HG03095 (cell line): ENCODE results near the gene CXCR1.
"Not testable (repeated sequence)": the region's sequence is repeated elsewhere in the genome, so short reads cannot be mapped to it uniquely, and the experiment has no call there.

Experiments used
- ATAC-seq: cut with Tn5 transposase; IDR thresholded peaks from one replicate; pipeline ENCODE4 v1.9.1; 2021; ENCODE audit warnings: moderate library complexity; ENCODE audit not compliant: unreplicated experiment

Gene CXCR1

GRCh38 chr2:218166791-218167190 lies at the start of gene CXCR1:
Gene CXCR1 (minus strand): TSS chr2:218166962. CDS start chr2:218165211, 1,751 bp downstream.
- ATAC-seq = no peak

- no peak for ATAC-seq
Measured at GRCh38 chr2:218216336-218216673, 49.5 kb upstream of the CXCR1 start.

- no peak for ATAC-seq
Measured at GRCh38 chr2:218214116-218214515, 47.4 kb upstream of the CXCR1 start.

DNA sequence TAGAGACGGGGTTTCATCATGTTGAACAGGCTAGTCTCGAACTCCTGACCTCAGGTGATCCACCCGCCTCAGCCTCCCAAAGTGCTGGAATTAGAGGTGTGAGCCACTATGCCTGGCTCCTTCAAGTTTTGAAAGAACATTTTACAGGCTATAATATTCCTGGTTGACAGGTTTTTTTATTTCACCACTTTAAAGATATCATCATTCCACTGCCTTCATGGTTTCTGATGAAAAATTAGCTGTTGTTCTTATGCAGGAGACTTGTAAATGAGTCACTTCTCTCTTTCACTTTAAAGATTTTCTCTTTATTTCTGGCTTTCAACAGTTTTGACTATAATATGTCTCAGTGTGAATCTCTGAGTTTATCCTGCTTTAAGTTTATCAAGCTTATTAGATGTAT lies 42.3 kb upstream of the CXCR1 start:
- no peak for ATAC-seq

GRCh38 chr2:218202266-218202665 lies 35.5 kb upstream of the CXCR1 start:
- no peak for ATAC-seq

DNA sequence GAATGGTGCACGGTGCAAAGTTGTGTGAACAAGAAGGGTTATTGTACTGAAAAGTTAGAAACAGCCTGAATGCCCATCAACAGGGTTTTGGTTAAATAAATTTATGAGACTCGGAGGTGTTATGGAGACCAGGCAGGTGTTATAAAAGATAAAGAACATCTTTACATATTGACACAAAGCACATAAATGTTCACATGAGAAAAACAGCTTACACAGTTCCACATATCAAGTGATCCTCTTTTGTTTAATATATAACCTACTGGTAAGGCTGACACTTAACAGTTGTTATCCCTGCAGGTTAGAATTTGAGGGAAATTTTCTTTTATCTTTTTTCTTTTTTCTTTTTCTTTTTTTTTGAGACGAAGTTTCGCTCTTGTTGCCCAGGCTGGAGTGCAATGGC lies 30.2 kb upstream of the CXCR1 start:
- no peak for ATAC-seq

DNA sequence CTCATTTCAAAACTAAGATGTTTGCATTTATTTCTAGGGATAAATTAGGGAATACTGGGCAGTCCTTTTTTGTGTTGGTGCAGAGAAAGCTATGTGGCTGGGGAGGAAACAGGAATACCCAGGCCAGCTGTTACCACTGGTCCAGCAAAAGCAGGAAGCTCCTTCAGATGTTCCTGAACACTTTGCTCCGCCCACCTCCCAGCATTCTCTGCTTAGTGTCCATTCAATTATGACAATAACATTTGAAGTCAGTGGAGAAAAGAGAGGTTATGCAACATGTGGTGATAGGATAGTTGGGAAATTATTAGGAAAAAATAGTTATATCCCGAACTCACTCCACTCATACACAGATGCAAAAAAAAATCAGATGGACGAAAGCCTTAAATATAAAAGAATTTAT lies 28.1 kb upstream of the CXCR1 start:
- no peak for ATAC-seq

- ATAC-seq = no peak
Measured at GRCh38 chr2:218193701-218194100, 26.9 kb upstream of the CXCR1 start.

- no peak for ATAC-seq
Measured at GRCh38 chr2:218192902-218193430, 26.2 kb upstream of the CXCR1 start.

DNA sequence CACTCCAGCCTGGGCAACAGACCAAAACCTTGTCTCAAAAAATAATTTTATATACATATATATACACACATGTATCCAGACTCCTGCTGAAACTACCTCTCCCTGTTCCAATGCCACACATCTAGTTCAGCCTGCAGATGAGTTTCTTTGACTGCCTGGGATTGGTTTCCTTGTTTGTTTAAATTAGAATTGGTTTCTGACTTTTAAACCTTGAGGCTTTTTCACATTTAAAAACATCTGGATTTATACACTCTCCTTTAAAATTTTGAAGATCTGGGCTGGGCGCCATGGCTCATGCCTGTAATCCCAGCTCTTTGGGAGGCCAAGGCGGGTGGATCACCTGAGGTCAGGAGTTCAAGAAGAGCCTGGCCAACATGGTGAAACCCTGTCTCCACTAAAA lies 21.8 kb upstream of the CXCR1 start:
- no peak for ATAC-seq

GRCh38 chr2:218187296-218188015 lies 20.7 kb upstream of the CXCR1 start:
- no peak for ATAC-seq

GRCh38 chr2:218186876-218187275 lies 20.1 kb upstream of the CXCR1 start:
- no peak for ATAC-seq

DNA sequence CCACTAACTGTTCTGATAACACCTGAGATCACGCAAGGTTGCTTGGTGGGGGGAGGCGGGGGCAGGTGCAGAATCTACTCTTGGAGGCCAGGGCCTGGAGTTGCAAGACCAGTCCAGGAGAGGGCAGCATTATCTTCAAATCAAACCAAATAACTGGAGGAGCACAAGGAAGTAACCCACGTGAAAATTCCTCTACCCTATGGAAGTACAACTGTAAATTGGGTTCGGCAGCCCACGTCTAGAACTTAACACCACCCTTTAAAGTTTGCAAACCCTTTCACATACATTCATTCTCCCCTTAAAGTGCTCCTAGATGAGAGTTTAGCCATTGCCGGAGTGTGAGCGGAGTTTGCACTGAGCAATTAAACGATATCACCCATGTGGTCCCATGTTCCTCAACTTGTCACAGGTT lies 19.6 kb upstream of the CXCR1 start:
- peak; percentile 68 for ATAC-seq

- ATAC-seq = no peak
Measured at GRCh38 chr2:218184331-218184730, 17.6 kb upstream of the CXCR1 start.

GRCh38 chr2:218180467-218181114 lies 13.8 kb upstream of the CXCR1 start:
- no peak for ATAC-seq

- no peak for ATAC-seq
Measured at GRCh38 chr2:218179782-218180181, 13.0 kb upstream of the CXCR1 start.

GRCh38 chr2:218172845-218173244 lies 6.1 kb upstream of the CXCR1 start:
- ATAC-seq = no peak

- not testable (repeated sequence) for ATAC-seq
Measured at GRCh38 chr2:218171744-218172143, 5.0 kb upstream of the CXCR1 start.

- ATAC-seq = no peak
Measured at GRCh38 chr2:218169757-218170546, 3.2 kb upstream of the CXCR1 start.

GRCh38 chr2:218168635-218169462 lies 2.1 kb upstream of the CXCR1 start:
- no peak for ATAC-seq

GRCh38 chr2:218168016-218168415 lies 1.3 kb upstream of the CXCR1 start:
- no peak for ATAC-seq
